ENCODE measurements around the gene PTX4. TPM values are rescaled to one million over a fixed set of nuclear protein-coding genes. Genes with fewer than 3 reads are reported as not detected.
"Not testable (repeated sequence)": the region's sequence is repeated elsewhere in the genome, so short reads cannot be mapped to it uniquely, and the experiment has no call there.

PTX4 gene
- total RNA-seq, 1 experiment from 2014 or later, result not detected

DNA sequence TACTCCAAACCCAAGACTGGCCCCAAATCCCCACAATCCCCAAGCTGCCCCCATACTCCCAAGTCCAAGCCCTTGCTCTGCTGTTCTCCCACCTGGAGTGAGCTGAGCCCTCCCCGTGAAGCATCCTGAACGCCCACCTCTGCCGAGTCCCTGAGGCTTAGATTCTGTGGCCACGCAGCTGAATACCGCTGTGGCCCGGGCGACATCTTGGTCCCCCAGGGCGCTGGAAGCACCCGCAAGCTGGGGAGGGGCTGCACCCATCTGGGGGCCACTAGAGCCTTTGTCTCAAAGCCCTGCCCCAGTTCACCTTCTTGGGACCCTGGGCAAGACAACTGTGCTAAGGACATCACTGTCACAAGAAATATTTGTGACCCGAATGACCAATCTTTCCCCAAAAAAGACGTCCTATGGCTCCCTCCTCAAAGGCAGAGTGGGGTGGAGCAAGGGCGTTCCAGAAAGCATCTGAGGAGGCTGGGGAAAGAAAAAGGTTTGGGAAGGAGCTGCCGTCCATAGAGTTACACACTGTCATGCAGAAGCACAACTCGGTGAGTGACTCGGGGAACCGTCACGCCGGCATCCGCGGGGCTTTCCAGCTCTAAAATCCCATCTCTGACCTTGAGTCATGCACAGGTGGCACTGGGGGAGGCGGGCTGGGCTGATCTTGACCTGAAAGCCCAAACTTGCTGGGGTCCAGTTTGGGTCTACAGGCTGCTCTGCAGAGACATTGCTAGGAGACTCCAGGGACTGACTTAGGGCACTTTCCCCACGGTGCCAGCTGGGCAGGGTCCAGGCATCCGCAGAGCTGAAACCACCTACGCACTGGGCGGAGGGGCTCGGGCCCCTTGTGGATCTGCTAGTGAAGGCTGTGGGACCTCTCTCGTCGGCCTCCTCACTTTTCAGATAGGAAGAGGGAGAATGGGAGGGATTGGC is 6.6 kb downstream of the PTX4 start:
- Mint-ChIP-seq H3K9me3 (peaks cover 14 to 23% of the 10 kb centered on the region in 2 experiments; a peak in 4 of 5 replicates), H3K27ac (no peak overlapping the region), H3K4me1 (no peaks in the 10 kb centered on the region), H3K36me3 (ENCODE audit: insufficient read depth in 1 of 3, low read depth in 3 of 3) (no peaks in the 10 kb centered on the region), H3K27me3 (ENCODE audit: low read depth) (peaks cover 71% of the 10 kb centered on the region), H3K4me3 (no peak overlapping the region)
- no peak for DNase-seq
- no peak overlapping the region for H4K91ac ChIP-seq (ENCODE audit: insufficient read length, low read depth, low read length)
- no peak overlapping the region for H2BK20ac ChIP-seq (ENCODE audit: low read depth, low read length, poor library complexity, severe bottlenecking)
- no peaks in the 10 kb centered on the region for H3K79me2 ChIP-seq (ENCODE audit: insufficient read depth, low read length)
- H3K18ac ChIP-seq (ENCODE audit: insufficient read length, low read depth, low read length), result no peak overlapping the region
- H2BK12ac ChIP-seq (ENCODE audit: insufficient read length, low read depth, low read length), result no peak overlapping the region
- no peak overlapping the region for H3T11ph ChIP-seq (ENCODE audit: low read length)
- no peaks in the 10 kb centered on the region for H3K79me1 ChIP-seq (ENCODE audit: insufficient read depth, low read depth, low read length, poor library complexity, severe bottlenecking)
- H3K9ac ChIP-seq (ENCODE audit: extremely low read depth, insufficient read length, low read length), result no peak overlapping the region
- H3K4me1 ChIP-seq (ENCODE audit: insufficient read depth, low read length), result no peaks in the 10 kb centered on the region
- no peaks in the 10 kb centered on the region for H3K27me3 ChIP-seq (ENCODE audit: insufficient read depth, low read length)
- no peaks in the 10 kb centered on the region for H4K20me1 ChIP-seq (ENCODE audit: control insufficient read depth, insufficient read depth, insufficient read length)
- H3K27ac ChIP-seq (ENCODE audit: insufficient read length, low read depth, low read length), result no peak overlapping the region
- no CpG with 5 or more reads among the region's 28 CpGs for WGBS (ENCODE audit: extremely low coverage, insufficient read length, low lambda C conversion rate)
- TF ChIP-seq, protein P1, sequence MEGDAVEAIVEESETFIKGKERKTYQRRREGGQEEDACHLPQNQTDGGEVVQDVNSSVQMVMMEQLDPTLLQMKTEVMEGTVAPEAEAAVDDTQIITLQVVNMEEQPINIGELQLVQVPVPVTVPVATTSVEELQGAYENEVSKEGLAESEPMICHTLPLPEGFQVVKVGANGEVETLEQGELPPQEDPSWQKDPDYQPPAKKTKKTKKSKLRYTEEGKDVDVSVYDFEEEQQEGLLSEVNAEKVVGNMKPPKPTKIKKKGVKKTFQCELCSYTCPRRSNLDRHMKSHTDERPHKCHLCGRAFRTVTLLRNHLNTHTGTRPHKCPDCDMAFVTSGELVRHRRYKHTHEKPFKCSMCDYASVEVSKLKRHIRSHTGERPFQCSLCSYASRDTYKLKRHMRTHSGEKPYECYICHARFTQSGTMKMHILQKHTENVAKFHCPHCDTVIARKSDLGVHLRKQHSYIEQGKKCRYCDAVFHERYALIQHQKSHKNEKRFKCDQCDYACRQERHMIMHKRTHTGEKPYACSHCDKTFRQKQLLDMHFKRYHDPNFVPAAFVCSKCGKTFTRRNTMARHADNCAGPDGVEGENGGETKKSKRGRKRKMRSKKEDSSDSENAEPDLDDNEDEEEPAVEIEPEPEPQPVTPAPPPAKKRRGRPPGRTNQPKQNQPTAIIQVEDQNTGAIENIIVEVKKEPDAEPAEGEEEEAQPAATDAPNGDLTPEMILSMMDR (conservative IDR thresholded peaks at IDR 0.05), result no peak
- H4K8ac ChIP-seq (replicated peaks; ENCODE audit: insufficient read length, low read depth, low read length), result no peak overlapping the region
- no peaks in the 10 kb centered on the region for H3K23me2 ChIP-seq (ENCODE audit: insufficient read length, low read depth, low read length, poor library complexity, severe bottlenecking)
- H2AFZ ChIP-seq (ENCODE audit: low read length), result no peak overlapping the region
- H3K14ac ChIP-seq (ENCODE audit: insufficient read depth, low read length), result no peak overlapping the region
- H3K56ac ChIP-seq (ENCODE audit: insufficient read length, low read depth, low read length), result no peak overlapping the region
- H3K9me3 ChIP-seq (ENCODE audit: control insufficient read depth, low read depth, low read length), result peaks cover 6% of the 10 kb centered on the region
- H3K4ac ChIP-seq (ENCODE audit: low read depth, low read length), result no peak overlapping the region
- H3K4me2 ChIP-seq (ENCODE audit: insufficient read depth, insufficient read length, low read length), result no peak overlapping the region
- no peak overlapping the region for H4K5ac ChIP-seq (ENCODE audit: insufficient read length, low read depth, low read length)
- no peak overlapping the region for H2BK5ac ChIP-seq (ENCODE audit: insufficient read length, low read length)
- no peak overlapping the region for H2BK120ac ChIP-seq (ENCODE audit: low read depth, low read length, poor library complexity, severe bottlenecking)
- no peak overlapping the region for H2BK15ac ChIP-seq (ENCODE audit: low read depth, low read length)
- no peak overlapping the region for H2AK5ac ChIP-seq (ENCODE audit: insufficient read length, low read length)
- H3K23ac ChIP-seq (ENCODE audit: insufficient read length, low read depth, low read length), result no peak overlapping the region

DNA sequence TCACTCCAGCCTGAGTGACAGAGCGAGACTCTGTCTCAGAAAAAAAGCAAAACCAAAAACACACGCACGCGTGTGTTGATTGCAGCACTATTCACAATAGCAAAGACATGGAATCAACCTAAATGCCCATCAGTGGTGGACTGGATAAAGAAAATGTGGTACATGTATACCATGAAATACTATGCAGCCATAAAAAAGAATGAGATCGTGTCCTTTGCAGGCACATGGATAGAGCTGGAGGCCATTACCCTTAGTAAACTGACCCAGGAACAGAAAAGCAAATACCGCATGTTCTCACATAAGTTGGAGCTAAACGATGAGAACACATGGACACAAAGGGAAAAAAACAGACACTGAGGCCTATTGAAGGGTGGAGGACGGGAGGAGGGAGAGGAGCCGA is 9.8 kb downstream of the PTX4 start:
- WGBS (ENCODE audit: extremely low coverage, insufficient read length, low lambda C conversion rate), result no CpG with 5 or more reads among the region's 9 CpGs
- not testable (repeated sequence) for H4K20me1 ChIP-seq (ENCODE audit: control insufficient read depth, insufficient read depth, insufficient read length); H3K36me3 Mint-ChIP-seq (ENCODE audit: insufficient read depth in 1 of 3, low read depth in 3 of 3); H2BK5ac ChIP-seq (ENCODE audit: insufficient read length, low read length); DNase-seq; H3K79me1 ChIP-seq (ENCODE audit: insufficient read depth, low read depth, low read length, poor library complexity, severe bottlenecking); H3K27ac Mint-ChIP-seq; H3K27me3 ChIP-seq (ENCODE audit: insufficient read depth, low read length); H3K4me1 Mint-ChIP-seq; H3K4me1 ChIP-seq (ENCODE audit: insufficient read depth, low read length); H2AK5ac ChIP-seq (ENCODE audit: insufficient read length, low read length); H3K9ac ChIP-seq (ENCODE audit: extremely low read depth, insufficient read length, low read length); H3K23ac ChIP-seq (ENCODE audit: insufficient read length, low read depth, low read length); H2BK12ac ChIP-seq (ENCODE audit: insufficient read length, low read depth, low read length); H2BK120ac ChIP-seq (ENCODE audit: low read depth, low read length, poor library complexity, severe bottlenecking); H2BK15ac ChIP-seq (ENCODE audit: low read depth, low read length); H3K27ac ChIP-seq (ENCODE audit: insufficient read length, low read depth, low read length); H4K8ac ChIP-seq (replicated peaks; ENCODE audit: insufficient read length, low read depth, low read length); H3K4me2 ChIP-seq (ENCODE audit: insufficient read depth, insufficient read length, low read length); H3K4me3 Mint-ChIP-seq; H3K18ac ChIP-seq (ENCODE audit: insufficient read length, low read depth, low read length); H4K5ac ChIP-seq (ENCODE audit: insufficient read length, low read depth, low read length); H3K14ac ChIP-seq (ENCODE audit: insufficient read depth, low read length); H3K4ac ChIP-seq (ENCODE audit: low read depth, low read length); H2BK20ac ChIP-seq (ENCODE audit: low read depth, low read length, poor library complexity, severe bottlenecking); H3K56ac ChIP-seq (ENCODE audit: insufficient read length, low read depth, low read length); H3T11ph ChIP-seq (ENCODE audit: low read length); H4K91ac ChIP-seq (ENCODE audit: insufficient read length, low read depth, low read length); H2AFZ ChIP-seq (ENCODE audit: low read length); H3K9me3 ChIP-seq (ENCODE audit: control insufficient read depth, low read depth, low read length); H3K79me2 ChIP-seq (ENCODE audit: insufficient read depth, low read length)
- H3K9me3 Mint-ChIP-seq, result peaks cover 19 to 33% of the 10 kb centered on the region in 2 experiments
- H3K23me2 ChIP-seq (ENCODE audit: insufficient read length, low read depth, low read length, poor library complexity, severe bottlenecking), result peaks cover 11% of the 10 kb centered on the region
- peaks cover 61% of the 10 kb centered on the region for H3K27me3 Mint-ChIP-seq (ENCODE audit: low read depth)

Measured in H9 (cell line).